Lower leg skin (tissue), 4 donors: ENCODE results near the gene LOXL1. TPM values are rescaled to one million over a fixed set of nuclear protein-coding genes. Genes with fewer than 3 reads are reported as not detected.

Source experiments
- DNase-seq, 2 donors: peaks; one replicate each; pipeline ENCODE4 v3.0.0-alpha.2; 2019; ENCODE audit warnings: low spot score in 2 of 2
- H3K4me3 ChIP-seq: fragments of 200-600 bp; sonication (generic); 2 replicates; pipeline ENCODE4 v1.5.1; 2017; ENCODE audit warnings: mild to moderate bottlenecking, low read depth; ENCODE audit not compliant: poor library complexity, severe bottlenecking
- POLR2A ChIP-seq, 2 donors: fragments of 450-650 bp; IDR thresholded peaks; one replicate each; pipeline ENCODE4 v1.6.1; 2016 to 2017; ENCODE audit warnings: antibody characterized with exemption in 2 of 2, mild to moderate bottlenecking in 1 of 2, moderate library complexity in 1 of 2
- WGBS, 2 donors: methylation state at CpG; one replicate each; pipeline ENCODE4 v1.1.5; 2018; 5-methylcytosine and 5-hydroxymethylcytosine counted together
- intact Hi-C: fragments of 100-400 bp; cut with DNase I; formaldehyde crosslinking; loops from one replicate; pipeline ENCODE4 v1.15.0; 2023; ENCODE audit warnings: low total_unique reads
- total RNA-seq, 4 donors: library from RNA; depleted of rRNA; stranded (reverse); fragments of >200 nt; gene quantifications; one replicate each; pipeline ENCODE4 v1.1.0, GENCODE V29; 2016
- TF ChIP-seq, protein P1 (sequence below), 3 donors: fragments of 450-650 bp; IDR thresholded peaks; one replicate each; pipeline ENCODE4 v1.5.1; 2016; ENCODE audit warnings: antibody characterized with exemption in 3 of 3, mild to moderate bottlenecking in 3 of 3, moderate library complexity in 2 of 3

The LOXL1 gene
- total RNA-seq, 4 donors from 2014 or later: 4.6 to 8.2 (median 6.6) TPM

DNA sequence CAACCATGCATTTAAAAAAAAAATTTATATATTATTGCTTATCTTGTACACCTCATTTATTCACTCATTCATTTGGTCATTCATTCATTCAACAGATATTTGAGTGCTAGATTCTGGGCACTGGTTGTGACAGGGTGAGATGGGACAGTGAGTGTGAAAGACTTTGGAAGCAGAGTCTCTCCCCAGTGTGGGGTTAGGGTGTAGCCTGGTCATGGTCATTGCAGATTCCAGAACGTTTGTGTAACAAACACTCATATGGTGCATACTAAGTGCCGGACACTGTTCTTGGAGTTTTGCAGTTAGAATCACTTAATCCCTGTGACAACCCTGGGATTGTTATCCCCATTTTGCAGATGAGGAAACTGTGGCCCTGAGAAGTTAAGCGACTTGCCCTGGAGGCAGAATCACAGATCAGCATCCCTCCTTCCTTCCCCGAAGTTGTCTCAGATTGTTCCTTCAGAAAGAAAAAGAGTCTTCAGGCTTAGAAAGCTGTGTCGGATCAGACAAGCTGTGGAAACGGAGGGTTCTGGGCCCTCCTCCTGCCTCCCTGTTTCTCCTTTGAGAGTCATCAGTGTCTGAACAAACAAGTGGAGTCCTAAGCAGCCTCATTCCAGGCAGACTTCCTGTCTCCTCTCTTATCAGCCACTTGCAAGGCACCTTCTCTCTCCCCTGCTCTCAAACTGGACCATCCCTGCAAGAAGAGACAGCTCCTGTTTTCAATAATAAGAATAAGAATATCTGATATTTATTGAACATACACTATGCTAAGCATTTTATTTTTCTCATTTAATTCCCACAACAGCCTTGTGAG, 6.3 kb downstream of the LOXL1 start:
- 66 to 82% methylated on average over 6 of the region's 6 CpGs for WGBS, 2 donors
- H3K4me3 ChIP-seq: no peak overlapping the region
- DNase-seq: no peak
- intact Hi-C loops: no loop called here
- no peak for TF ChIP-seq POLR2A (IDR thresholded peaks at IDR 0.05)
- TF ChIP-seq, protein P1, sequence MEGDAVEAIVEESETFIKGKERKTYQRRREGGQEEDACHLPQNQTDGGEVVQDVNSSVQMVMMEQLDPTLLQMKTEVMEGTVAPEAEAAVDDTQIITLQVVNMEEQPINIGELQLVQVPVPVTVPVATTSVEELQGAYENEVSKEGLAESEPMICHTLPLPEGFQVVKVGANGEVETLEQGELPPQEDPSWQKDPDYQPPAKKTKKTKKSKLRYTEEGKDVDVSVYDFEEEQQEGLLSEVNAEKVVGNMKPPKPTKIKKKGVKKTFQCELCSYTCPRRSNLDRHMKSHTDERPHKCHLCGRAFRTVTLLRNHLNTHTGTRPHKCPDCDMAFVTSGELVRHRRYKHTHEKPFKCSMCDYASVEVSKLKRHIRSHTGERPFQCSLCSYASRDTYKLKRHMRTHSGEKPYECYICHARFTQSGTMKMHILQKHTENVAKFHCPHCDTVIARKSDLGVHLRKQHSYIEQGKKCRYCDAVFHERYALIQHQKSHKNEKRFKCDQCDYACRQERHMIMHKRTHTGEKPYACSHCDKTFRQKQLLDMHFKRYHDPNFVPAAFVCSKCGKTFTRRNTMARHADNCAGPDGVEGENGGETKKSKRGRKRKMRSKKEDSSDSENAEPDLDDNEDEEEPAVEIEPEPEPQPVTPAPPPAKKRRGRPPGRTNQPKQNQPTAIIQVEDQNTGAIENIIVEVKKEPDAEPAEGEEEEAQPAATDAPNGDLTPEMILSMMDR (IDR thresholded peaks at IDR 0.05): no peak

DNA sequence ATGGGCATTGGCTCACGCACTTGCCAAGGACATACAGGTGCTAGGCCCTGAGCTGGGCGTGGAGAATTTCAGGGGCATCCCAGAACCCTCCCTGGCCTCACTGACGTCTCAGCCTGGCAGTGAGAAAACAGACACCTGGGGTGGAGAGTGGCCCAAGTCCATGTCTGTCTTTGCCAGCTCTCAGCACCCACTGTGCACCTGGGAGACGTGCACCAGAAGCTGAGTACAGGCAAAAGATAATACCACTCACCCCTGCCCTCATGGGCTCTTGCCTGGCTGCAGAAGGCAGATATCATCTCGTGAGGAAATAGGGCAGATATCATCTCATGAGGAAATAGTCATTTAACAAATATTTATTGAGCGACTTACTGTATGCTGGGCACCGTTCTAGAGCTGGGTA, 8.0 kb downstream of the LOXL1 start:
- TF ChIP-seq, protein P1 (IDR thresholded peaks at IDR 0.05): no peak
- no peak for TF ChIP-seq POLR2A (IDR thresholded peaks at IDR 0.05)
- WGBS, 2 donors: 58 to 74% methylated on average over 7 of the region's 7 CpGs
- H3K4me3 ChIP-seq: no peak overlapping the region
- intact Hi-C loops: no loop called here
- no peak for DNase-seq

DNA sequence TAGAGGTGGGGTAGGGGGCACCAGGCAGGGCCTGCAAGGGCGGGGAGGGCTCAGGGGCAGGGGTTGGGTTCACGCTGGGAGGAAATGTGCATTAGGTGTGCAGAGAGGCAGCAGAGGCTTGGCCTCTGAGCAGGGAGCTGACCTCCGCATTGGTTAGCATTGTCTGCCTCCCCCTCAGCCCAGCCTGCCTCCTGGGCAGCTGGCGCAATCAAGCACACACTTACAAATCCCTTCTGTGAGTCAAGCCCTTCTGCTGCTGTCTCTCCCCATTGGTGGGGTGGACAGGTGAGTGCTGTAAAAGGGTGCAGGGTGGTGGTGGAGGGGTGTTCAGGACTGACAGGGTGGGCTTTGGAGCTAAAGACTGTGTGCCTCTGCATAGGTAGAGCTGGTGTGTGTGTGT, 9.3 kb downstream of the LOXL1 start:
- WGBS, 2 donors: 80 to 81% methylated on average over 3 to 4 of the region's 4 CpGs
- no peak for DNase-seq
- intact Hi-C loops: no loop called here
- no peak for TF ChIP-seq POLR2A (IDR thresholded peaks at IDR 0.05)
- TF ChIP-seq, protein P1 (IDR thresholded peaks at IDR 0.05): no peak
- H3K4me3 ChIP-seq: no peak overlapping the region

DNA sequence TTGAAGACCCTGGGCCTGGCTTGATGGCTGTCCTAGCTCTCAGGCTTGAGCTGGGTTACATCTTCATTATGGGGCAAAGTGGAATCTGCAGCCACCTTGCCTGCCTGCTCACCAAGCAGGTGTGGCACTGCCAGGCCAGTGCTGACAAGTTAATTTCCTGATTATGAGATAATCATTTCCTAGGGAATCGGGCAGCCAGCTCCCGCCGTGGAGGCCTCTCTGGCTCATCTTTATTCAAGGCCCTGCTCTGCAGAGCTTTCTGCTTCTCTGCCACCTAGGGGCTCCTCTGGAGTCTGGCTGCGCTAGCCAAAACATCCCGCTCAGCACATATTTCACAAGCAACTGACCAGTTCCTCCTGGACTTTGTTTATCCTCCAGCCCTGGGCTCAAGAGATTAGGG, 9.9 kb downstream of the LOXL1 start:
- intact Hi-C loops: no loop called here
- TF ChIP-seq, protein P1 (IDR thresholded peaks at IDR 0.05): no peak
- TF ChIP-seq POLR2A (IDR thresholded peaks at IDR 0.05): no peak
- no peak overlapping the region for H3K4me3 ChIP-seq
- no peak for DNase-seq
- 42 to 51% methylated on average over 5 of the region's 5 CpGs for WGBS, 2 donors

DNA sequence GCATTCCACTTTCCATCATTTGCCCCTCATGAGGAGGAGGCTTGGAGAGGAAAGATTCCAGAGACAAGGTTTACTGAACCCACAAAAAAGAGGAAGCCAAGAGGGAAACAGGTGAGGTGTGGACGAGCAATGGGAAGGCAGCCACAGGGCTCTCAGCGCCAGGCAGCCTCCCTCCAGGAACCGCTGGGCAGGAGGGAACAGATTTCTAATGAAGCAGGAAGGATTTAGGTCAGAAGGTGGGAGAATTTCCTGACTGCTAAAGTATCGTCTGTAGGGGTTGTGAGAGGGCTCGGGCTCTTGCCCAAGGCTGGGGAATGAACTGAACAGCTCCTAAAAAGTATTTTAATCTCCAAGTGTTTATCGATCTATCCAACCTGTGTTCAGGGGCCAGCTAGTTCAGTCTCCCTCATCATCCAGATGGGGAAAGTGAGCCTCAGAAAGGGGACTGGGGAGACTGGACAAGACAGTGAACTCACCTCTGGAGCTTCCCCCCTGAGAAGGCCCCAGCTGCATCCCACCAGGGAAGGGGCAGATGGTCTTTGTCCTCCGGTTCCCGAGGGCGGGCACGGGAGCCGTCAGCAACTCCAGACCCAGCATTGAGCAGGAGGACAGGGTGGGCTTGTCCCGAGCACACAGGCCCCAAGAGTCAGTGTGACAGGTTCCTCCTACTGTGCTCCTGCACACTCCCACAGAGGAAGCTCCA, 10.5 kb downstream of the LOXL1 start:
- intact Hi-C loops: no loop called here
- 65 to 67% methylated on average over 12 of the region's 12 CpGs for WGBS, 2 donors
- DNase-seq: no peak
- H3K4me3 ChIP-seq: no peak overlapping the region
- TF ChIP-seq, protein P1 (IDR thresholded peaks at IDR 0.05): no peak
- no peak for TF ChIP-seq POLR2A (IDR thresholded peaks at IDR 0.05)
